ENCODE data around the gene CETP.

DNA sequence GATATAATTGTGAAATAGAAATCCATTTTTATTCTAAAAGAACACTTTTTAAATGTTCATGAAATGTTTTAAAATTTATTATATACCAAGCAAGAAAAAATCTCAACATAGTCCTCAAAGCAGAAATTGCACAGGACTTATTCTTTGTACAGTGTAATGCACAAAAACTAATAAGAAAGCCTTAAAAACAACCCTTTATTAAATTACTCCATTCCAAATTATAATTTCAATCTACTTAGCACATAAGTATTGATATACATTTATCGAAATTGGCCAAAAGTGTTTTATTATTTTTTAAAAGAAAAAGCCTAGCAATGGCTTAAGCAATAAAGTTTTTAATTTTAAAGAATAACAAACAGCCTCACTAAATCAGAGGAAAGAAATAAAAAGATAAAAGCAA is 46.7 kb downstream of the CETP start:
- TF ChIP-seq, protein P1, sequence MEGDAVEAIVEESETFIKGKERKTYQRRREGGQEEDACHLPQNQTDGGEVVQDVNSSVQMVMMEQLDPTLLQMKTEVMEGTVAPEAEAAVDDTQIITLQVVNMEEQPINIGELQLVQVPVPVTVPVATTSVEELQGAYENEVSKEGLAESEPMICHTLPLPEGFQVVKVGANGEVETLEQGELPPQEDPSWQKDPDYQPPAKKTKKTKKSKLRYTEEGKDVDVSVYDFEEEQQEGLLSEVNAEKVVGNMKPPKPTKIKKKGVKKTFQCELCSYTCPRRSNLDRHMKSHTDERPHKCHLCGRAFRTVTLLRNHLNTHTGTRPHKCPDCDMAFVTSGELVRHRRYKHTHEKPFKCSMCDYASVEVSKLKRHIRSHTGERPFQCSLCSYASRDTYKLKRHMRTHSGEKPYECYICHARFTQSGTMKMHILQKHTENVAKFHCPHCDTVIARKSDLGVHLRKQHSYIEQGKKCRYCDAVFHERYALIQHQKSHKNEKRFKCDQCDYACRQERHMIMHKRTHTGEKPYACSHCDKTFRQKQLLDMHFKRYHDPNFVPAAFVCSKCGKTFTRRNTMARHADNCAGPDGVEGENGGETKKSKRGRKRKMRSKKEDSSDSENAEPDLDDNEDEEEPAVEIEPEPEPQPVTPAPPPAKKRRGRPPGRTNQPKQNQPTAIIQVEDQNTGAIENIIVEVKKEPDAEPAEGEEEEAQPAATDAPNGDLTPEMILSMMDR (IDR thresholded peaks at IDR 0.05), result no peak
- no peak for TF ChIP-seq POLR2A (IDR thresholded peaks at IDR 0.05)

All from right lobe of liver (tissue), 4 donors.